NCI-H187 treated with DMSO at 0.1 percent for 48 hours (cell line): ENCODE measurements around the gene PGGT1B.
A peak's percentile ranks its signal among the peaks of the same experiment; 100 is the strongest.

Experiments used
- DNase-seq: peaks from one replicate; lab custom pipeline; 2025; lab: John Stamatoyannopoulos, UW

Gene PGGT1B

GRCh38 chr5:115262321-115263077 lies at the start of gene PGGT1B:
Gene PGGT1B (minus strand): TSS chr5:115262877. CDS start chr5:115262851, 26 bp downstream.
- no peak for DNase-seq

DNA sequence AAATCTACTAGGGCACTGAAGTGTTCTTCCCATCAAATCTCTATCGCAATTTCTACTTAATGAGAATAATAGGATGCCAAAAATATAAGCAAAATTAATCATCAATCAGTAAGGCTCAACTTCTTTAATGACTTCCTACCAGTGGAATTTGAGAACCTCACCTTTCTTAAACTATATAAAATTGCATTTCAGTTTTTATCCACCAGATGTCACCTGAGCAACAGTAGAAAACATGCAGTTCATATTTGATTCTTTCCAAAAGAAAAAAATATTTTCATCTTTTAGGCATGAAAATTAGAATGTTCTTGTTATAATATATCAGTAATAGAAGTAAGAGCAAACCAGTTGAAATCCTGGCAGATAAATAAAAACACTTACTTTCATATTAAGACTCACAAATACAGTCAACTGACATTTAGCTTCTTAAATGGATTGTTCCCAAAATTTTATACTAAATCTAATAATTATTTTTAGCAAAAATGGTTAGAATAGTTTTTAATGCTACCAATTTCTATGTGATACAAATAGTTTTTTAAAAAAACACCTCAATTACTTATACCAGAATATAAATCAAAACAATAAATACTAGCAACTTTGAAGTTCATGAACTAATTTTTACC lies 47.2 kb upstream of the PGGT1B start:
- DNase-seq, result no peak

GRCh38 chr5:115308815-115309214 lies 46.1 kb upstream of the PGGT1B start:
- no peak for DNase-seq

DNA sequence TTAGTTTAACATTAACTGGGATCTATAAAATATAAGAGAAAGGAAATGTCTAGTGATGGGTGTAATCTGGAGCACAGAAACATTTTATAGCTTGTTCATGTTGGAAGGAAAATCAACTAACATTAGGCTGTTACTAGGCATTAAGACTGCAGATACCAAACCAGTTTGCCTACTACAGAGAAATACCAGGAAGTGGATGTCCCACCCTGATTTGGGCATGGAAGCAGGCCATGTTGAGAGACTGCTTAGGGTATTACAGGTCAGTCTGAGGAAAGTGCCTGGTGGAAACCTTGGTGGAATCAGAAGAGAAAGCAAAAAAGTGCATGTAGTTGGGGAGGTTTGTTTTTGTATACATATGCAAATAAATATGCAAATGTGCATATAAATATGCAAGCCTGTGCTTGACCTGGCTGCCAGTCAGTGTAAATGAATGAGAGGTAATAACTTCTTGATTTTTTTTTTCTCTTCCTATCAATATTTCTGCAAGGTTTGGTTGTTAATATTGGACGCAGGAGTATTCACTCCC lies 43.4 kb upstream of the PGGT1B start:
- no peak for DNase-seq

DNA sequence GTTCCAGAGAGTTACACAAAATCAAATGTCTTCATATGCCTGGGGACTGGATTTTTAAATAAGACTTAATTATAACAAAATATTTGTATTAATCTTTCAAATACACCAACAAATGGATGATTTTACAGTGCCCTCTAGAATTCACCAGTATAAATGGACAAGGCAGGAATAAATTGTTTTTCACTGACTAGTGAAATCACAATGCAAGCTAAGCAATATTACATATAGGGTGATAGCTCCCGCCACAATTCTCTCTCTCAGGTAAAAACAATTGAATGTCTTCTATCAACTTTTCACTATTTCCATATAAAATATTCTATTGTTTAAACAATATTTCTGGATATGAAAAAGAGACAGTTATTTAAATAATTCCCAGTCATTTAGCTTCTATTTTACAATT lies 41.8 kb upstream of the PGGT1B start:
- DNase-seq, result no peak

DNA sequence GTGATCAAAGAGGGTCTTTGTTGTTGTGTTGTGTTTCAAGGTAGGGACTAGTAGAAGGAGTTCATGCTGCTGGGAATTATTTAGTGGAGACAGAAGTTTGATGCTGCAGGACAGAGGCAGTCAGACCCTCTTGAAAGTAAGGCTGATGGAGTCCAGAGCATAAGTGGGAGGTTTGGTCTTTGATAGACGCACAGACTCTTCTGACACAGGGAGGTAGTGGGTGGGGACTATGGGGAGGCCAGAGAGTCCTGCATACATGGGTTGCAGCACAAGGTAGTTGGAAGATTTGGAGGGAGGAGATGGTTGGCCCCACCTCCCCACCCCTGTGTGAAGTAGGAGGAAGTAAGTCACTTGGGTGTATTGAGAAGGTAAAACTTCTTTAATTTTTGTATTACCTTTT lies 36.1 kb upstream of the PGGT1B start:
- no peak for DNase-seq

DNA sequence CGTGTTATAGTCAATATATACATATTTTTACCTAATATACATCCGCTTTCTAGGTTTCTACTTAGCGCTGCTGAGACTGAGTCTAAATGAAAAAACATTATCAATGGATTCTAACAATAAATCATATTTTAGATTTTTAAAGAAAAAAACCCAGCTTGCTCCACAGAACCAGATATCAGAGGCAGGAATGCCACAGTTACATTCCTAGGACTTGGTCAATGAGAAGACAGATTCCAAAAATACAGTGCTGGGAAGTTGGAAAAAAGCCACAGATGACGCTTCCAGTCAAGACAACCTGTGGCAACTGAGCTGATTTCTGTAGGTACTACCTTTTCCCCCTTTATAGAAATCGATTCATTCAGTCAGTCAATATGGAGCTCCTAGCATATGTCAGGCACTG lies 34.4 kb upstream of the PGGT1B start:
- no peak for DNase-seq

- no peak for DNase-seq
Observed at GRCh38 chr5:115296124-115297022, 33.7 kb upstream of the PGGT1B start, which contains the start of gene CCDC112. Gene CCDC112 (minus strand): TSS chr5:115296654. CDS start chr5:115296543, 111 bp downstream.

GRCh38 chr5:115295777-115296123 lies 33.1 kb upstream of the PGGT1B start:
- DNase-seq, result peak; percentile 6

DNA sequence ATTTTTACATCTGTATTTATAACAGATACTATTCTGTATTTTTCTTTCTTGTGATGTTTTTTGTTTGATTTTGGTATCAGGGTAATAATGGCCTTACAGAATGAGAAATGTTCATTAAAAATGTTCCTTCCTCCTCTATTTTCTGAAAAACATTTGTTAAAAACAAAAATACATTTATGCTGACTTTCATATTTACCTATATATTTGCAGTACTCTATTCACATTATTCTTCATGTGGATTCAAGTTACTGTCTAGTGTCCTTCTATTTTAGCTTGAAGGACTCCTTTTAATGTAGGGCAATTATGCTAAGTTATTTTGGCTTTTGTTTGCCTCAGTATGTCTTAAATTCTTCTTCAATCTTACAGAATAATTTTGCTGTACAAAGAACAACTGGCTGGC lies 28.7 kb upstream of the PGGT1B start:
- no peak for DNase-seq

GRCh38 chr5:115289104-115289503 lies 26.4 kb upstream of the PGGT1B start:
- no peak for DNase-seq

- no peak for DNase-seq
Observed at GRCh38 chr5:115284021-115284420, 21.3 kb upstream of the PGGT1B start.

DNA sequence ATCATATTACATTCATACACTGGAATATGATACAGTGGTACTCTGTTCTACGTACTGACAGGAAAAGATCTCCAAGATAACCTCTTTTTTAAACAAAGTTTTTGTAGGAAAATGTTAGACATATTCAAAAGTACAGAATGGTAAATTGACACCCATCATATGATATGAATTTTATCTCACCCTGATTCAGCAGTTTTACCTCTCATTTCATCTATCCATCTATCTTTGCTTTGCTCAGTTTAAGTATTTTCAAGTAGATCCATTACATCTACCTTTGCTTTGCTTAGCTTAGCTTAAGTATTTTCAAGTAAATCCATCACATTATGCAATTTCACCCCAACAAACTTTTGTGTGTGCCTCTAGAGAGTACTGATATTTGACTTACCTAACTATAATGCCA lies 19.5 kb upstream of the PGGT1B start:
- no peak for DNase-seq

DNA sequence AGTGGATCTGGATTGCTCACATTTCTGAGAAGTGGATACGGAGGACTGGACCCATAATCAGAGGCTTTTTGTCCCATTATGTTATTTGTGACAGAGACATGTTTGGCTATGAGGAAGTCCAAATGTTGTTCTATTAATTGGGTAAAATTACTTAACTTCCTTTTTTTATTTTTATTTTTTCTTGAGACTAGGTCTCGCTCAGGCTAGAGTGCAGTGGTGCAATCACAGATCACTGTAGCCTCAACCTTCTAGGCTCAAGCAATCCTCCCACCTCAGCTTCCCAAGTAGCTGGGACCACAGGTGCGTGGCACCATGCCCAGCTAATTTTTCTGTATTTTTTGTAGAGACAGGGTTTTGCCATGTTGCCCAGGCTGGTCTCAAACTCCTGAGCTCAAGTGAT lies 11.9 kb upstream of the PGGT1B start:
- no peak for DNase-seq

DNA sequence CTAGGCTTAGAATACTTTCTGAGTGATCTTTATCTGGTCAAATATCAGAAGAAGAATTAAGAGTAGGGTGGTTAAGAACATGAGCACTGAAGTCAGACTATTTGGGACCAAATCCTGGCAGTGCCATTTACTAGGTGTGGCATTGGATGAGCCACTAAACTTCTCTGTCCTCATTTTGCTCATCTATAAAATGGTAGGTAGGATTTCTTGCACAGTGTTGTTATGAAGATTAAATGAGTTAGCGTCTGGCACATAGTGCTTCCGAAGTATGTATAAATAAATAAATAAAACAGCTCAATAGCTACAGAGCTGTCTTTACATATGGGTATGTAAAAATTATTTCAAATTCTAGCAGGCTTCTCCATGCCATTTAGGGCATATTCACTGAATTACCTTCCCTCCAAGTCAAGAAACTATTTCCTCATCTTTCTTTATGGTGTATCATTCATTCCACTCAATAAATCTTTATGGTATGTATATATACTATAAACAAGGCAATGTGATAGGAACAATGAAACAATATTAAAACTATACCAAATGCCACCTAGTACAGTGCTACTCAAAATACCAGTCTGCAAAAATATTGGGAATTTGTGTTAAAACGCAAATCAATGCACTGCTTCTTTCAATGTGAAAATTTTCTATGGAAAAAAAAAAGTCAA lies 9.8 kb upstream of the PGGT1B start:
- no peak for DNase-seq

GRCh38 chr5:115271295-115272050 lies 8.8 kb upstream of the PGGT1B start:
- no peak for DNase-seq

- no peak for DNase-seq
Observed at GRCh38 chr5:115267617-115268016, 4.9 kb upstream of the PGGT1B start.

DNA sequence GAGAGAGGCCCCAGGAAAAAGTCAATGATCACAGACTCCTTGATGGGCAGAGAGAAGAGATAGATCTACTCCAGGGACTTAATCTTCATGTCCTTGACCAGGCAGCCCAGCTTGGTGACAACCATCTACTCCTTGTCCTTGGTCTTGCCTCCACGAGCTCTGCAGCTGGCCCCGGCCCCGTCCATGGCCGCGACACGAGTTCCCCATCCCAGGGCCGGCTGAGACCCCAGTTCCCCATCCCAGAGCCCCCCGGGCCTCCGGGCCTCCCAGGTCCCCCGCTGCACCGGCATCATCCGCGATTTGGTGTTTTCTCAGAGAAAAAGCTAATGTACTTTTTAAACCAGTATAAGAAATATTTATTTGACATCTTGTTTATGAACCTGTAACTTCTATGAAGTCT lies 2.5 kb upstream of the PGGT1B start:
- no peak for DNase-seq

- no peak for DNase-seq
Observed at GRCh38 chr5:115264786-115265185, 2.1 kb upstream of the PGGT1B start.

GRCh38 chr5:115263078-115263380 lies 352 bp upstream of the PGGT1B start:
- DNase-seq, result no peak

- no peak for DNase-seq
Observed at GRCh38 chr5:115262011-115262320, 711 bp downstream of the PGGT1B start.

- DNase-seq, result no peak
Observed at GRCh38 chr5:115260248-115260647, 2.4 kb downstream of the PGGT1B start.
